HG02870 (cell line): ENCODE measurements around the gene PDPR.
"Not testable (repeated sequence)": the region's sequence is repeated elsewhere in the genome, so short reads cannot be mapped to it uniquely, and the experiment has no call there.

Experiments
- ATAC-seq: cut with Tn5 transposase; IDR thresholded peaks from one replicate; pipeline ENCODE4 v1.9.1; 2021; ENCODE audit warnings: mild to moderate bottlenecking, moderate library complexity; ENCODE audit not compliant: unreplicated experiment

PDPR gene

DNA sequence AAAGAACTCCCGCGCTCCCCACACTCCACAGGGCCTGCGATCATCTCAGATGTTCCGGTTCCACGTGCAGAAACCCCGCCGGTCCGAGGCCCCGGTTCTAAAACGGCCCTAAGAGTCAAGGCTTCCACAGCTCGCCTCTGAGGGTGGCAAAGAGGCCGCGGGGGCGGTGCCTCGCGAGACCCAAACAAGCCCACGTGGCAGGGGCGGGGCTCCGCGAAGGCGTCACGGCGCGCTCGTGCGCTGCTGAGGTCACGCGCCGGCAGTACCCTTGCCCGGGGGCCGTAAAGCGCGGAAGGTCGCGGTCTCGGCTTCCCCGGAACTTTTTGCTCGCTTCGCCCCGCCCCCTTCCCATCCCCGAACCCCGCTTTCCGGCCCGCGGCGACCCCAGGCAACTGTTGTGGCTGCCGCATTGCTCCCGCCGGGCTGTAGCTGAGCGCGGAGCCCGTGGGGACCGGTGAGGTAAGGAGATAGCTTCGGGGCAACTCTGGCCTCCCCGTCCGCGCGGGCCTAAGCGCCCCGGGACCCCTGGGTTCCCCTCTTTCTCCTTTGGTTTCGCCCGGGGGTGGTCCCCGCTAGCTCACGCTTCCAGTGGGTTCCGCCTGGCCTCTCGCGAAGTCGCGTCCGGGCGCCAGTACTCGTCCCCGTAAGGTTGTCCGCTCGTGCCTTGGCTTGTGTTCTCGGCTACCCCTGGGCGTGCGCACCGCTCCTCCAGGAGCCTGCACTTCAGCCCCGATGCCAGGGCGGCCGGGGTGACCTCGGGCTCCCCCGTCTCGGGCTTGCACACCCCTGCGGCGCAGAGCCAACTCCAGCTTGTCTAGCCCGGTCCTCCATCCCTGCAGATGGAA is at the start of gene PDPR:
TSS of gene PDPR (plus strand) at position 351 of the 845 bp plus-strand sequence. CDS start 6,161 bp downstream, outside the sequence.
- peak; percentile 90 for ATAC-seq

DNA sequence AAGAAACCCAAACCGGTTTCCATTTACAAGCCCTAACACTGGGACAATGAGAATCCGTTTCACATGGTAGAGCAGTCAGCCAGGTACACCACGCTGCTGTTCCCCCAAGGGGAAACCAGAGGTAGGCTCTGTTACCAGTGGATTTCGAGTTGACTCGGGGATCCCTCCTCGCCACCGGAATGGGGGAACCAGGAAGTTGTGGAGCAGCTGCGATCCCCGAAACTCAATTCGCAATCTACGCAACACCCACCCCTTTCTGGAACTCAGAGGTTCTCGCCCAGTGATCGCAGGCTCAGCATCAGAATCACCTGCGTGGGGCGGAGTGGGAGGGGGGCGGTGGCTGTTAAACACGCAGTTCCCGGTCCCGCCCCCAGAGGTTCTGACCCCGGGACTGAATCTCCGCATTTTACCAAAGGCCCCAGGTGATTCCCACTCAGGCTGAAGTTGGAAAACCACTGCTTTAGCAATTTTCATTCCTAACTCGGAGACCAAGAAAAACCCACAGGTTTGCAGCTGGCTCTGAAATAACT is 49.2 kb upstream of the PDPR start:
- ATAC-seq, result peak; percentile 15

DNA sequence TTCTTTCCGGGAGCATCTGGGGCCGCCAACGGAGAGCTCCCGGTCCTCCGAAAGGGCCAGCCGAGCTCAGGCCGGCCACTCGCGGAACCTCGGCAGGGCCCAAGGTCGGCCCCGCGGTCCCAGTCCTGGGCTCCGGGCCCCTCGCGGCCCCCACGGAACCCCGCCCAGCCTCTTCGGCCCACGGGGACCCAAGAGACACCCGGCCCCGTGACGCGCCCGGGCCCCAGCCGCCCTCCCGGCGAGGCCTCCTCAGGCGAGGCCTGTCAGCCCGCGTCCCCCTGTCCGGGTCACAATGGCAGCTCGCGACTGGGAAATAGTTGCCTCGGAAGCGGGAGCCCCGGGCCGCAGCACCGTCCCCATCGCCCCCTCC is 48.8 kb upstream of the PDPR start:
- ATAC-seq, result peak; percentile 11

DNA sequence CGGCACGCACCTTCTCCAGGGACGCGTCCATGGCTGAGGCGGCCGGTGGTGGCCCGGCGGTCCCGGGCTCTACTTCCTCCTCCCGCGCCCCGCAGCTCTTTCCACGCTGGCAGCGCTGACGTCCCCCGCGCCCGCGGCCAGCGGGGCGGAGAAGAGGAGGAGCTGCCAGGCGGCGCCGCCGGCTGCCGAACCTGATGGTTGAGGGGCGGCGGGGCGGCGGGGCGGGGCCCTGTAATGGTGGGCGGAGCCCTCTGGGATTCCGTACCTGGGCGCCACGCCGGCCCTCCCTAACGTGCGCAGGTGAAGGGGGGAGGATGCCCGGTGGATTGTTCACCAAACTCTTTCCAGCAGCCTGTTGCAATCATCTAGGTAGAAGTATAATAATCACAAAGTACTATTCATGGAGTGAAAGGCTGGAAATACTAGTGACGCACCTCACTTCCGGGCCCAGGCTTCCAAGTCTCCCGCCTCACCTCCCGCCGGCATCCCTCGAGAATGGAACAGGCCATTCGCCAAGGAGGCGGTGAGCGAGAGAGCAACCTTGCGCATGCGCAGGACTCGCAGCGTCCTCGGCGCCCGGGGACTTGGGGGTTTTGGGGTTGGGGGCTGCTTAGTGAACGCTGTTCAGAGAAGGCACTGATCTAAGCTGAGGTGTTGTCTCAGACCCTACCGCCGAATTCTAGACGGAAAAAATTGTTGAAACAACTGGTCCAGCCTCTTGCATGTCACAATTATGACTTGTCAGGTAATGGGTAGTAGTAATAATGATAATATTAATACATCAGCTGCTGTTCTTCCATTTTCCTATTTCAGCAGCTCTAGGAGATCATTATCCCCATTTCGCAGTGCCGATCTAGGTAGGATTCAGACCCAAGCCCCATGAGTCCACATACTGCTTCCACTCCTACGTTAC is 48.1 kb upstream of the PDPR start:
- ATAC-seq, result peak; percentile 85

DNA sequence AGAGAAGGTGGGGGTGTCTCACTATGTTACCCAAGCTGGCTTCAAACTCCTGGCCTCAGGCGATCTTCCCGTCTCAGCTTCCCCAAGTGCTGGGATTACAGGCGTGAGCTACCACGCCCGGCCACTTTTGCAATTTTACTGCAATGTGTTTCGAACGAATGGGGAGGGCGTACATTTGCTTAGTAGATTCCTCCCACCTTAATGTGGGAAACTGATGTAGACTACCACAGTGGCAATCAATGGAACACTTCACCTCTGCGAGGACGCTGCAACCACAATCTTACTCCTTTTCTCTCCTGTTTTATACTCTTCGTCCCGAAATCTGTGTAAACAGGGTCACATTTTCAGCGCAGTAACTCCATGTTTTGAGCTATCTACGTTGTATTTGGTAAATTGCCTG is 47.4 kb upstream of the PDPR start:
- ATAC-seq, result not testable (repeated sequence)

DNA sequence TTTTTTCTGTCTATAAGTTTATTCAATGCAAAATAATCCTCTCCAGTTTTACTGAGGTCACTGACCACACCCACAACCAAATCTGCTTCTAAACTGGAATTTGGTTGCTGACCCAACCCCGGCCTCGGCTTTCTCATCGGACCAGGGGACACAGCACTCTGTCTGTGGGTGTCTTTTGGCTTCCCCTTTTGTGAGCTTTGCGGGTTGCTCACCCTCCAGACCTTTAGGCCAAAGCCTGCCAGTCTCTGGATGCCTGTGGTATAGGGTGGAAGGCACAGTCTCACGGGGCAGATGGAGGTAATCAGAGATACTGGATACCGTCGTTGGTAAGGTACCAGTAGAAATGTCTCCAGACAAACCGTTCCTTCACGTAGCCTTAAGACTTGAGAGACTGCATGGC is 35.1 kb upstream of the PDPR start:
- not testable (repeated sequence) for ATAC-seq

DNA sequence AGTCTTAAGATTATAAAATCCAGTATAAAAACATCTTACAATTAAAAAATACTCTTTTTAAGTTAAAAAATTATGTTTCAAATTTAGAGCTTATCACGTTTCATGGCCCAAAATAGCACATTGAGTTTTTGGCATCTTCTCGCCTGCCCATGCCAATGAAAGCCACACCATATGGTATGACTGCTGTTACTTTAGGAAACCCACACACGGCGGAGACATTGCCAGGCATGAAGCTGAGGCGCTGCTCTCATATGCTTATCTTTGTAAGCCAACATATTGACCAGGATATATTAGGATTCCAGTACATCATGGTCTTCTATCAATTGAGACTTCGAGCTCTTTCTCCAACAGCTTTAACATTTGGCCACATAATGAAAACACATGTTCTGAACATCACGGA is 32.9 kb upstream of the PDPR start:
- not testable (repeated sequence) for ATAC-seq

DNA sequence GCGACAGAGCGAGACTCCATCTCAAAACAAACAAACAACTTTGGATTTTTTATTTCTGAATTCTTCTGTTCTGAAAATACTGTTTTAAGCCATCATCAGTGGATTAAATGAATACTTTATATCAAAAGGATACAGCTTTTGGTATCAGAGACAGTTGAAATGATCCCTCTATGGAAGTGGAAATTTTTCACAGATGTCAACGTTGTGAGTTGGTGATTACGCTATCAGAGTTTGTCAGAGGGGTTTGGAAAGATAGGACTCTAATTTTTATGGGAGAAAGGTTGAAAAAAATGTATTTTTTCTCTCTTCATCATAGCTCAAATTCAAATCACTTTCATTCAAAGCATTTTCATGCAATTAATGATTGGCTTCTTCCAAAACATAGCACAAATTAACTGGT is 30.2 kb upstream of the PDPR start:
- ATAC-seq, result not testable (repeated sequence)

DNA sequence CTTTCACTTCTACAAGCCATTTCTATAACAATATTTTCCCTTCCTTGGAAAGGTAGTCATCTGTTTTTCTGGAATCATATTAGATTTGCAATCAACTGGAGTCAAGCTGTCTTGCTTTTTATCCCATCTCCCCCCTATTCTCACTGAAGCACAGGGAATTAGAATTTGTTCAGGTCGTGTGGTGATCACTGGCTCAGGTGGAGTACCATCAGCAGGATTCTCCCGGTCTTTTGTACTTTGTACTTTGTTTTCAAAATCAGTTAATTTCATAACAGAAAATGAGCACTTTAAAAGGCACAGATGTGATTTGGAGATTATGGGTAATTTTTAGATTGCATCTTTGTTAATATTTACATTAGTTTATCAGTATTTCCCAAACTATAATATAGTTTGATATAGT is 26.0 kb upstream of the PDPR start:
- not testable (repeated sequence) for ATAC-seq

DNA sequence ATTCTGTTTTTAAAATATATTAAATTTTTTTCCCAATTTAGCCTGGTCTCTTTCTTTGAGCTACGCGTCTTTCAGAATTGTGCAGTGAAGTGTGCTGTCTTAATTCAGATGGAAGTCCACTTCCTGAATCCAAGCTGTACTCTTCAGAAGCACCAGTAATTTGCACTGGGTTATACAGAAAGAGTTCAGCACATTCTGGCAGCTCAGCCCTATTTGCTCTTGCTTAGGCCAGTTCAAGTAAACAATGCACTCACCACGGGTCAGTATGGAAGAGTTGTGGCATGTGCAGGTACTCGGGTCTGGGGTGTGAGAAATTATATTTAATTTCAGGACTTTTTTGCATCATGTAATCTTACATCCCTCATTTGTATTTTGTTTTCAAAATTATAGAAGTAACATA is 25.3 kb upstream of the PDPR start:
- ATAC-seq, result not testable (repeated sequence)

DNA sequence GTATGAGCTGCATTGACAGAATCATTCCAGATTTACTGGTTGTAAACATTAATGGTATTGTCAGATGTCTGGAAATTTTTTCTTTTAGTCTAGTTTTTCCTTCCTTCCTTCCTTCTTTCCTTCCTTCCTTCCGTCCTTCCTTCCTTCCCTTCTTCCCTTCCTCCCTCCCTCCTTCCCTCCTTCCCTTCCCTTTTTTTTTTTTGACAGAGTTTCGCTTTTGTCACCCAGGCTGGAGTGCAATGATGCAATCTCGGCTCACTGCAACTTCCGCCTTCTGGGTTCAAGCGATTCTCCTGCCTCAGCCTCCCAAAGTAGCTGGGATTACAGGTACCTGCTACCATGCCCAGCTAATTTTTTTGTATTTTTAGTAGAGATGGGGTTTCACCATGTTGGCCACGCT is 24.8 kb upstream of the PDPR start:
- ATAC-seq, result not testable (repeated sequence)

DNA sequence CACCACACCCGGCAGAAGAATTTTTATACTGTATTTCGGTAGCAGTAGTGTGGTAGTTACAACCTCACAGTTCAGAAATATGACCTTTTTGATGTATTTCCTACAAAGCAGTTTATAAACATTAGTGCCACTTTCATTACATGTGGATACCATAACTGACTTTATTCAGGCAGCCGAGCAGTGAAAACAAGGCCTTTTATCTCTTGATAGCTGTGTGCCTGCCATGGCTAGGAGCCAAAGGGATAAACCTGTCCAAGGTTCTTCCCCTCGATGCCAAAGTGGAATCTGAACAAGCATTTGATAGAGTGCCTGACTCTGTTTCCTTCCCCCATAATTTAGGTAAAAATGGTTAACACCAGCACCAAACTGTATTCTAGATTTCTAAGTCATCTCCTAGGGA is 23.0 kb upstream of the PDPR start:
- ATAC-seq, result not testable (repeated sequence)

DNA sequence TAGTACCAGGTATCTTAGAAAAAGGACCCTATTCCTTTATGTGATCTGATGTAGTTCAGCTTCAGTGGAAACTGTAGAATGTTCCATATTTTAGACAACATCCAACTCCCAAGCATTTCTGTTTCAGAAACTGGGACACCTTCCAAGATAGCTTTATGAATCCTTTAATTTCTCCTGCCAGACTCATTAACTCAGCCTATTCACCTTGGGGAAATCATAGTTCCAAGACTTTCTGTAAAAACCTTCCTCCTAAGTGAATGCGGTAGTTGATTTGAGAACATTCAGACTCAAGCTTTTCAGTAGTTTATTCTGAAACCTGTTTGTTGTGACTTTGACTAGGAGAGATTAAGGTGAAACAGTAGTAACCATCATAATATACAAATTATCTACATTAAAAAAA is 20.0 kb upstream of the PDPR start:
- not testable (repeated sequence) for ATAC-seq

DNA sequence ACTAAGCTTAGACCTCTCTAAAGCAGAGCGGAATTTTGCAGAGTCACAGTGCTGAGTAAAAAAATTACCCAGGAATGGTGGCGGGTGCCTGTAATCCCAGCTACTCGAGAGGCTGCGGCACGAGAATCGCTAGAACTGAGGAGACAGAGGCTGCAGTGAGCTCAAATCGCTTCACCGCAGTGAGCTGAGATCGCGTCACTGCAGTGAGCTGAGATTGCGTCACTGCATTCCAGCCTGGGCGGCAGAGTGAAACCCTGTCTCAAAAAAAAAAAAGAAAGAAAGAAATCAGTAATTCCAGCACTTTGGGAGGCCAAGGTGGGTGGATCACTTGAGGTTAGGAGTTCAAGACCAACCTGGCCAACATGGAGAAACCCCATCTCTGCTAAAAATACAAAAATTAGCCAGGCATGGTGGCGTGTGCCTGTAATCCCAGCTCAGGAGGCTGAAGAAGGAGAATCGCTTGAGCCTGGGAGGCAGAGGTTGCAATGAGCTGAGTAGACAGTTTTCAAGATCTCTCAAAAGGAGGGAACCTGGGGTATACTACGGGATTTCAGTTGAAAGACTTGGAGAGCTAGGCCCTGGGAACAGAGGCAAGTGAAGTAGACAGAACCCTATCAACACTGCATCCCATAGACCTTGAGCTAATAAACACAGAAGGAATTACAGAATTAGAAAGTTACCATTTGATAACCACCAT is 4.4 kb upstream of the PDPR start:
- ATAC-seq, result not testable (repeated sequence)

DNA sequence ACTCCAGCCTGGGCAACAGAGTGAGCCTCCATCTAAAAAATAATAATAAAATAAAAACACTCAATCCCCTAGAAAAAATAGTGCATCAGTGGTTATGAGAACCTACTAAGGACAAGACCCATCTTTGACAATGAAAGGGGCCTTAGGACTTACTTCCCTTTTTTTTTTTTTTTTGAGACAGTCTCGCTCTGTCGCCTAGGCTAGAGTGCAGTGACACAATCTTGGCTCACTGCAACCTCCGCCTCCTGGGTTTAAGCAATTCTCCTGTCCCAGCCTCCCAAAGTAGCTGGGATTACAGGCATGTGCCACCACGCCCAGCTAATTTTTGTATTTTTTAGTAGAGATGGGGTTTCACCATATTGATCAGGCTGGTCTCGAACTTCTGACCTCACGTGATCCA is 2.0 kb upstream of the PDPR start:
- not testable (repeated sequence) for ATAC-seq

DNA sequence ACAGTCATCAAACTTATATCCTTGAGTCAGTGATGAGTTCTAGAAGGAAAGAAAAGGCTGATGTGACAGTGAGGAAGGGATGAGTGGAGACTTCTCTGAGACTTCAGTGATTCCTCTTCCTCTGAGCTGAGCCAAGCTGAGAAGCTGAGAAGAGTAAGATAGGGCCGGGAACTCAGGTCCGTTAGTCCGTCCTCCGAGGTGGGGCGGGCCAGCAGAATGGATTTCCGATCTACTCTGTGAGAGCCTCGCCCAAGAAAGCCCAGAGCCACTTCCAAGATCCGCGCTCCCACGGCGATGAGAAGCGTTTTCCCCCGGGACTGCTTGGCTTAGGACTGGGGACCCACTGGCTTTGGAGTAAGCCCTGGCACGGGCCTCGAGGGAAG is 542 bp upstream of the PDPR start:
- ATAC-seq, result peak; percentile 22

DNA sequence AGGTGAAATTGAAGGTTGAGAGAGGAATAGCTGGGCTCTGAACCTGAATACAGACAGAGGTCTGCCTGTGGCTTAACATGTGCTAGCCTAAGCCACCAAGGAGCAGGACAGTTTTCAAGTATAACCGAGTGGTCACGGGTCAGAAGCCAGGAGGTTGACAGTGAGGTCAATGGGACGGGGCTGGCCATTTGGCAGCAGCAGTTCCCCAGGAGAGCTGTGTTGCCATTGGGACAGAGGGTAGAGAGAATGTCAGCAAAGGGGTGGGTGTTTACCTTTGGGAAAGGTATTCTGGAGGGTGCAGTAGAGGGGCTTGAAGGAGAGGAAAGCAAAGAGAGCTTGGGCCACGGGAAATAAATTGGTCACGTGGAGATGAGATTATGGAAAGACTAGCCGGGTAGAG is 4.2 kb downstream of the PDPR start:
- ATAC-seq, result not testable (repeated sequence)

DNA sequence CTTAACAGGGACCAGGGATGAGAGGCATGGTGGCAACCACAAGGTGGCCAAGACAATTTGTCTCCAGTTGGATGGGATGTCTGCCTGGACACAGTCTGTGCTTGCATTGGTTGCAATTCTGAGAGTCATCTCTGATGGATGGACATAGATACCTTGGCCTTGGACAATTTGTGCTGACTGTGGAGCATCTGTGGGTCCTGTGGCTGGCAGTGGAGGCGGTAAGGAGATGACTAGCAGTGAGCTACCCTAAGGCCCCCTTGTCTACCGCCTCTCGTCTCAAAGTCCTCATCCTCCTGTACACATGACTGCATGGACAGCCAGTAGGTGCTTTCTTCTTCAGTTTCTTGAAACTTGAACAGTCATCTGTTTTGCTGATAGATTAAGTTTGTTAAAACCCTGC is 4.6 kb downstream of the PDPR start:
- not testable (repeated sequence) for ATAC-seq

DNA sequence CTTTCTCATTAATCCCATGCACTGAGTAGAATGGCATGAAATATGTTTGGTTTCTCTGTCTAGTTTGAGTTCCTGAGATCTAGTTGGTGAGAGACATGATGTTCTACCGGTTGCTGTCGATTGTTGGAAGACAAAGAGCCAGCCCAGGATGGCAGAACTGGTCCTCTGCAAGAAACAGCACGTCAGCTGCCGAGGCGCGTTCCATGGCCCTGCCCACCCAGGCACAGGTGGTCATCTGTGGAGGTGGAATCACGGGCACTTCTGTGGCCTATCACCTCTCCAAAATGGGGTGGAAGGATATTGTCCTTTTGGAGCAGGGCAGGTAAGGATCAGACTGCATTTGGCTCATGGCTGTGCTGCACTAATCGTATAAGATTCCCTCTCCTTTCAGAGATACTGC is 6.3 kb downstream of the PDPR start:
- not testable (repeated sequence) for ATAC-seq

DNA sequence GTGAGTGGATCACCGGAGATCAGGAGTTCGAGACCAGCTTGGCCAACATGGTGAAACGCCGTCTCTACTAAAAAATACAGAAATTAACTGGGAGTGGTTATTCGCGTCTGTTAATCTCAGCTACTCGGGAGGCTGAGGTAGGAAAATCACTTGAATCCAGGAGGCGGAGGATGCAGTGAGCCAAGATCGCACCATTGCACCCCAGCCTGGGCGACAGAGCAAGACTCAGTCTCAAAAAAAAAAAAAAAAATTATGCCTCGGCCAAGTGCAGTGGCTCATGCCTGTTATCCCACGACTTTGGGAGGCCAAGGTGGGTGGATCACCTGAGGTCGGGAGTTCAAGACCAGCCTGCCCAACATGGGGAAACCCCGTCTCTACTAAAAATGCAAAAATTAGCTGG is 9.7 kb downstream of the PDPR start:
- not testable (repeated sequence) for ATAC-seq

DNA sequence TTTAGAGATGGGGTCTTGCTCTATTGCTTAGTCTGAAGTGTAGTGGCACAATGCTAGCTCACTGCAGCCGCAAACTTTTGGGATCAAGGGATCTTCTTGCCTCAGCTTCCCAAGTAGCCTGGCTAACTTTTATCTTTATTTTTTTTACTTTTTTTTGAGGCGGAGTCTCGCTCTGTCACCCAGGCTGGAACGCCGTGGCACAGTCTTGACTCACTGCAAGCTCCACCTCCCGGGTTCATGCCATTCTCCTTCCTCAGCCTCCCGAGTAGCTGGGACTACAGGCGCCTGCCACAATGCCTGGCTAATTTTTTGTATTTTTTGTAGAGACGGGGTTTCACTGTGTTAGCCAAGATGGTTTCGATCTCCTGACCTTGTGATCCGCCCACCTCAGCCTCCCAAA is 12.1 kb downstream of the PDPR start:
- not testable (repeated sequence) for ATAC-seq
